ENCODE data around the gene TMEM240. TPM values are rescaled to one million over a fixed set of nuclear protein-coding genes. Genes with fewer than 3 reads are reported as not detected.
A peak's percentile ranks its signal among the peaks of the same experiment; 100 is the strongest.

Gene TMEM240
- total RNA-seq = 0.35 and 1.1 TPM in 2 replicates

- no peak for DNase-seq (ENCODE audit: low read depth)
Measured at GRCh38 chr1:1540090-1540817, at the start of gene TMEM240. TSS of gene TMEM240 (minus strand) at chr1:1540624. CDS start at chr1:1540346, 278 bp downstream.

DNA sequence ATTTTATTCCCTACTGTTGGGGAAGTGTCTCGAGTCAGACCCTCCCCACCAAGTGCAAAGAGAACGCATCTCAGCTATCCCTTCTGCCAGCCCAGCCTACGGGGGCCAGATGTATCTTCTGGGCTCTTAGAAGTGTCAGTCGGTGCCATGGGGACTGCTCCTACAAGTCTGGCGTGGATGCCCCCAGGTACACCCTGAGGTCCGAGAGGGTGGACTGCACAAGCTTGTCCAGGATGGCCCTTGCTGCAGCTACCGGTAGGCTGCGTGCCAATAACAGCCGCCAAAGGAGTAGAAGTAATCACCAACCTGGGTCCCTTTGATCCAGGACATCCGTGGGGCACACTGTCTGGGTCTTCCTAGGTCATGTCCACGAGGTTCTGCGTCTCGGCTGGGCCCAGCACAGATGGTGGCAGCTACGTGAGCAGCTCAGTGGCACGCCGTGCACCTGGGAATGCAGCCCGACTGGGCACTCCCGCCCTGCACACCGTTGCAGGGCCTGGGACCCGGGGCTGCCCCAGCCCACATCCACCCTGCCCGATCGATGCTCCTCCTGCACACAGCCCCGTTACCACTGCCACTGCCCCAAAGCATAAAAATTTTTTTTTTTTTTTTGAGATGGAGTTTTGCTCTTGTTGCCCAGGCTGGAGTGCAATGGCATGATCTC, 43.1 kb upstream of the TMEM240 start:
- no peak for DNase-seq (ENCODE audit: low read depth)

GRCh38 chr1:1582585-1583346, 42.3 kb upstream of the TMEM240 start:
- no peak for DNase-seq (ENCODE audit: low read depth)

- no peak for DNase-seq (ENCODE audit: low read depth)
Measured at GRCh38 chr1:1578371-1578940, 38.0 kb upstream of the TMEM240 start.

DNA sequence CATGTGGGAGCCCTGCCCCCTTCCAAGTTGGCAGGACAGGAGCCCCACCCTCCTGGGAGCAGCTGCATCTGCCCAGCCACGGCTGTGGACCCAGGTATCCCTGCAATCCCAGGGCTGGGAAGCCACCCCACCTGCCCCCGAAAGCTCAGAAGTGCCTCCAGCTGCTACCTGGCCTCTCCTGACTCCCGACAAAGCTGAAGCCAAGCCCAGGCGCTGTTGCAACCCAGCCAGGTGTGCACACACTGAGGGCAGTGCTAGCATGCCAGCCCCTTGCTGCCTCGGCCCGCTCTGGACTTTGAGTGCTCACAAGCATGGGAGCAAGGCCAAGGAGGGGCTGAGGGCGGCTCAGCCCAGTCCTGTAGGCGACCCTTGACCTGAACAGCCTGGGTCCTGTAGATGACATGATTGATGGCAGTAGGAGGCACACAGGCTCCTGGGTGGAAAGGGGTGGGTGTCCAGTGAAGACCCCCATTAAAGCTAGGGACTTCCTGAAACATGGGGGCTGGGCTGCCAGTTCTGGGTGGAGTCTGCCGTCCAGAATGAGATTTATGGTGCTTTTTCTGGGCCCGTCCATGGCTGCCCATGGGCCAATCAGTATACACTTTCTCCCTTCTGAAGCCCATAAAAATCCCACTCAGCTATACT, 37.1 kb upstream of the TMEM240 start:
- DNase-seq (ENCODE audit: low read depth) = no peak

DNA sequence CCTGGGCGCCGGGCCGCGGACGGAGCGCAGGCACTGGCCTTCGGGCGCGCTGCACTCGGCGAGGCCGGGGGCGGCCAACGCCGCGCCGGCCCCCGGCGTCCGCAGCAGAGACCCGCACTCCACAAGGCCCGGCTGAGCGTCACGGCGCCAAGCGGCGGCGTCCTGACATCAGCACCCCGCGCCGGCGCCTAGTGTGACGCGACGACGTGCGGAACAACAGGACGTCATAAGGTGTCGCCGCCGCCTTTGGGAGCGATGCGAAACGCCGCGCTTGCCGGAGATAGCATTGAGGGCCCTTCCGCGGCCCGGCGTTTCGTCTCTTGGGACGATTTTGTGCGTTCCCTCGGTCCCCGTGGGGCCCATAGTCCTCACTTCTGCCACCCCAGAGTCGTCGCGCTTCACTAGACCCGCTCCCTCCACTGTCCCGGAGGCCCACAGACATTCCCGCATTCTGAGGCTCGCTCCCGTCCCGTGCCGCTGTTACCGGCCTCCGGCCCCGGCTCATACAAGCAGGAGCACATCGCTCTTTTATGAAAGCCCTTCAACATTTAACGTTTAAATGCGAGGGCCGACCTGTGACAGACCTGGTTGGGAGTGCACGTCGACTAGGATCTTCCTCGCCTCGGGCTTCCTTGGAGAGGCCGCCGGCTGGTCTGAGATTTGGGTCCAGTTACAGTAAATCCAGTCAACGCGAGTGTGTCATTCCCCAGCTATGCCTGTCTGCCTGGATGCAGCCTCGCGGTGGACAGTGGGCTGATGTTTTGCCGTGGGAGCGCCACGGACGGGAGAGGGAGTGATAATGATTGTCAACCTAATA, 34.5 kb upstream of the TMEM240 start, which contains the start of gene SSU72:
Gene SSU72, minus strand, starts transcription at position 143 of the 817 bp plus-strand sequence. CDS start 306 bp downstream, outside the sequence.
- peak; percentile 69 for DNase-seq (ENCODE audit: low read depth)

DNA sequence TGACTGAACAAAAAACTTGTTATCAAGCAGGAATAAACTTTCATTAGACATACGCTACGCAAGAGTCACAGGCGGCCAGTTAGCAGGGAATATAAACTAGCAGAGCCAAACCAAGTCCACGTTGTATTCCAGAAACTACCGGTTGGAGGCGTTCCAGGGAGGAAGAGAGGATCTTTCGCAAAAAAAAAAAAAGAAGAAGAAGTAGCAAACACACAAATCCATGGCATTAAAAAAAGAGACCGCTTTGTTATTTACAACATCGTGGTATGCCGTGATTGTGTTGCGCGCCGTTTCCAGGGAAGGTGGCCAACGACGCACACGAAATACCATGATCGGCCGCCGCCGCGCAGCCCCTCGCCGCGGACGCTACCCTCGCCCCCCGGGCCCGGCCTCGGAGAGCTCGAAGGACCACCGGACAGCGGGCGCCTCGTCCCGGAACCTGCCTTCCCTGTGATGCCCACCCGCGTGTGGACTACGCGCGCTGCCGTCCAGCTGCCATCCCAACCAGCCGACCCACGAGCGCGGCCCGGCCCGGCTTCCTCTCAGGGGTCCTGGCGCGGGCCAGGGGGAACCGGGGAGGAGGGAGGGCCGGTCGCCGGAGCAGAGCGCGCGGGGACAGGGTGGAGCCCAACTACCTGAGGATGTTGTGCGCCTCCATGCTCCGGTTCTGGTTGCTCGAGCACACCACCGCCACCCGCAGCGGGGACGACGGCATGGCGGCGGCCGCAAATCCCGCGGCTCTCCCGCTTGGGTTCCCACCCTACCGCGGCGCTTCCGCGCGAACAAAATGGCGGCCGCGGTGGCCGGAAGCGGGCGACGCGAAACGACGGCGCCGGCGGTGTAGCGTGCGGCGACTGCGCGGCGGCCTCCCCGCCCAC, 33.7 kb upstream of the TMEM240 start:
- DNase-seq (ENCODE audit: low read depth) = peak; percentile 63

GRCh38 chr1:1569341-1569740, 28.9 kb upstream of the TMEM240 start:
- no peak for DNase-seq (ENCODE audit: low read depth)

GRCh38 chr1:1567891-1568291, 27.5 kb upstream of the TMEM240 start:
- DNase-seq (ENCODE audit: low read depth) = no peak

- DNase-seq (ENCODE audit: low read depth) = no peak
Measured at GRCh38 chr1:1567152-1567875, 26.9 kb upstream of the TMEM240 start.

- DNase-seq (ENCODE audit: low read depth) = no peak
Measured at GRCh38 chr1:1565340-1565739, 24.9 kb upstream of the TMEM240 start.

GRCh38 chr1:1564268-1564667, 23.8 kb upstream of the TMEM240 start:
- no peak for DNase-seq (ENCODE audit: low read depth)

GRCh38 chr1:1563688-1564087, 23.3 kb upstream of the TMEM240 start:
- DNase-seq (ENCODE audit: low read depth) = no peak

GRCh38 chr1:1562556-1563195, 22.3 kb upstream of the TMEM240 start:
- no peak for DNase-seq (ENCODE audit: low read depth)

DNA sequence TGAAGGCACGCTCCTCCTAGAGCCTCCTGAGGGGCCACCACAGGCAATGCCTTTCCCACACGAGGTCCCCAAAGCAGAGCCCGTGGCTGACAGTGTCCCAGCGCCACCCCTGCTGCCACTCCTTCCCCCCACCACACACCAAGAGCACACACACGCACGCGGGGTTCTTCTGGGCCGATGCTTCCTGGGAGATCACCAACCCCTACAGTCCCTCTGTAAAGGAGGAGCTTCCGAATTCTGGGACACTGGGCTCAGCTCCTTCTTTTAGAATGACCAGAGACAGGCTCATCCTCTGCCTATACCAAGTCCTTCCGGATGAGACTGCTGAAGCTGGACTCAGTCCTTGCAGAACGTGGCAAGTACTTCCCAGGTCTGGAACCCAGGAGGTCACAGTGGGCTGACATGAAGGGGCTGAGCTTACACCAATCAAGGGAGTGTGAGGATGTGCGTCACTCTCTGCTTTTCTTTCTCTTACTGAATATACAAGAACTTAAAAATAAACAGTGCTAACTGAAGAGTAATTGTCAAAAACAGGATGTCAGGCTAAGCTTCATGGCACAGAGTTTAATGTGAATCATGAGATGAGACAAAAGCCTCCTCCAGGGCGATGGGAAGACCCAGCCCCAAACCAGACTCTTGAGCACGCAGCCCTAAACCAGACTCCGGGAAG, 21.5 kb upstream of the TMEM240 start:
- DNase-seq (ENCODE audit: low read depth) = no peak

GRCh38 chr1:1560178-1560577, 19.8 kb upstream of the TMEM240 start:
- no peak for DNase-seq (ENCODE audit: low read depth)

DNA sequence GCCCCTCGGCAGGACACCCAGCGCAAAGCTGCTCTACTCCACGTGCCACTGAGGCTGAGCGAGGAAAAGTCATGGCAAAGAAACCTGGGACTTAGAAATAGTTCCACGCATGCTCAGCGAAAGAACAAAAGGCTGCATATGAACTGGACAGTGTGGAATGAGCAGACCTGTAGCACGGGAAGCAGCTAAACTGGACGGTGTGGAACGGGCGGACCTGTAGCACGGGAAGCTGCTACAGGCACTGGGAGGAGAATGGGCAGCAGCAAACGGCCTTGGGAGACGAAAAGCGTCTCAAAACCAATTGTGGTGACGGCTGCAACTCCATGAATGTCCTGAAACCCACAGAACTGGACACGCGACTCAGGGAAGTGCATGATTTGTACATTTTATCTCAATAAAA, 18.6 kb upstream of the TMEM240 start:
- DNase-seq (ENCODE audit: low read depth) = no peak

- DNase-seq (ENCODE audit: low read depth) = no peak
Measured at GRCh38 chr1:1558591-1558990, 18.2 kb upstream of the TMEM240 start.

Measured in renal cortical epithelial cell (primary cell).